ENCODE measurements around the gene A1CF. TPM values are rescaled to one million over a fixed set of nuclear protein-coding genes. Genes with fewer than 3 reads are reported as not detected.

A1CF gene
- total RNA-seq, 1 donor from 2014 or later, result not detected

- no peak for DNase-seq
- intact Hi-C loops (cut with micrococcal nuclease), result no loop called here
- ATAC-seq, result no peak
Measured at GRCh38 chr10:50876429-50876828, 9.0 kb downstream of the A1CF start.

GRCh38 chr10:50874723-50875122, 10.7 kb downstream of the A1CF start:
- DNase-seq, result no peak
- intact Hi-C loops (cut with micrococcal nuclease), result no loop called here
- ATAC-seq, result no peak

- intact Hi-C loops (cut with micrococcal nuclease), result no loop called here
- DNase-seq (no peak), ATAC-seq (no peak)
Measured at GRCh38 chr10:50866317-50866716, 19.1 kb downstream of the A1CF start.

GRCh38 chr10:50862719-50863118, 22.7 kb downstream of the A1CF start:
- ATAC-seq (no peak), DNase-seq (no peak)
- intact Hi-C loops (cut with micrococcal nuclease), result no loop called here

- DNase-seq (no peak), ATAC-seq (no peak)
- intact Hi-C loops (cut with micrococcal nuclease), result no loop called here
Measured at GRCh38 chr10:50861370-50861769, 24.1 kb downstream of the A1CF start.

DNA sequence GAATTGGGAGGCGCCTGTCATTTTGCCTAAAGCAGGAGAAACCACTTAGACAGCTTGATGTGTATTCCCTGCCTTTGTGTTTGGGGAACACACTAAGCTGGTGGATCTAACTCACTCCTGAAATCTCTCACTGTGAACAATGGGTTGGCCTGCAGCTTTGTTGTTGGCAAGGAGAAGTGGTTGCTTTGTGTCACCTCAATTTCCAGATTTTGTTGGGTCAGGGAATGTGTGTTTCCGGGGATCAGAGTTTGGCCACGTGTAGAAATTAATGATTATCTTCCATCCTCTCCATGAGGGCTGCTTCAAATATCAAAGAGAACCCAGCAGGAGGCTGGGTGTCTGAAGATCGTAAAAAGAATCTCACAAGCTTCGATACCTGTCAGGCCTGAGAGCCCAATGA, 27.8 kb downstream of the A1CF start:
- ATAC-seq (no peak), DNase-seq (no peak)
- intact Hi-C loops (cut with micrococcal nuclease), result no loop called here

DNA sequence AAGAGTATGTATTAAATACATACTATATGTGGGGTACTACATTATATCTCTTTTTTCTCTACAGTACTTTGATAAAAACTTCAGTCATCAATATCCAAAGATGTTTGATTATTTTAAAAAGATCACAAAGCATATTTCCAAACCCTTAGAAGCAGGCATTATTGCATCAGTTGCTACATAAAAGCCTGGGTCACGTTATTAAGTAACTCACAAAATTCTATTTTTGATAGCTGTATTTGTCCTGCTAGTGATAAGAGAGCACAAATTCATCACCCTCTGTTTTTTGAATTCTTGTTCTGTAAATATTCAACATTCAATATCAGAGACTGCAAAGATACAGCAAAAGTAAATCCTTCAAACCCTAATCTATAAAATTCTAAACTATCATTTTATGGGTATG, 30.0 kb downstream of the A1CF start:
- intact Hi-C loops (cut with micrococcal nuclease), result no loop called here
- ATAC-seq (no peak), DNase-seq (no peak)

GRCh38 chr10:50855015-50855414, 30.4 kb downstream of the A1CF start:
- ATAC-seq (no peak), DNase-seq (no peak)
- intact Hi-C loops (cut with micrococcal nuclease), result no loop called here

DNA sequence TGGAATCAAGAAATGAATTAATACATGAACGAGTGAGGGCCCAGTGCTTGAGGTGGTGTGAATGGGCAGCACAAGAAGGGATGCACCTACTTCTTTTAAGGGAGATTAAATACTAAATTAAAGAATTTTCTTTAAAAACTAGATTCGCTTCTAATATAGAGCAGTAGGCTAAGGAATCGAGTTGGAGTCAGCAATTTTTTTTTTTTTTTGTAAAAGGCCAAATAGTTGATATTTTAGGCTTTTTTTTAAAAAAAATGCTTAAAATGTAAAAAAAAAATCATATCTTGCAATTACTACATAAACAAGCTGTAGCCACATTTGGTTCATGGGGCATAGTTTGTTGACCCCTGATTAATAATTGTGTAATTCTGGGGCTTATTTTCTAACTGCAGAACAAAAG, 31.9 kb downstream of the A1CF start:
- ATAC-seq (no peak), DNase-seq (no peak)
- intact Hi-C loops (cut with micrococcal nuclease), result no loop called here

- no peak for ATAC-seq
- intact Hi-C loops (cut with micrococcal nuclease), result no loop called here
- DNase-seq, result no peak
Measured at GRCh38 chr10:50851884-50852671, 33.3 kb downstream of the A1CF start.

DNA sequence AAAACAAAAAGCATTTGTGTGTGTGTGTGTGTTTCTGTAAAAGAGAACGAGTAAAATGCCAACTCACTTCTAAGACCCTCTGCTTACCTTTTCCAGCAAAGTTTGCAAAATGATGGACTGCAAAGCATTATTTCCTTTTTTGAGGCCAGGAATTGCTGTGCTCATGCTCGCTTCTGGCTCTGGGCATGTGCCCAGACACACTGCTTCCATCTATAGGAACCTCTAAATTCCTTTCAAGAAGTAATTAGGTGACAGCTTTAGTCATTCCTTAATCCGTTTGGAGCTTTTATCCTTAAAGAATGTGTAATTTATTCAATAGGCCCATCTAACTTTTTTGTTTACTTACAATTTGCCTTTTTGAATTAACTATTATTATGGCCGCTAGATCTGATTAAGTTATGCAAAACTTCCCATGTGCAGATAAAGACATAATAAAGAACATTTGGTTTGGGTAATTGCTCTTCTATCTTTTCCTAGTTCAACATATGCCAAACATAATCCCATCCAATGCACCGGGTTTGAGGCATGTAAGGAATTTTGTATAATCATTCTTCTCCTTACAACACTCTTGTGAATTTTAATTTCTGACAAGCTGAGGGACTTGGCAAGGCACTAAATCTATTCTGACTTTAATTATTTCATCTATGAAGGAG, 34.7 kb downstream of the A1CF start:
- intact Hi-C loops (cut with micrococcal nuclease), result no loop called here
- ATAC-seq, result no peak
- no peak for DNase-seq

DNA sequence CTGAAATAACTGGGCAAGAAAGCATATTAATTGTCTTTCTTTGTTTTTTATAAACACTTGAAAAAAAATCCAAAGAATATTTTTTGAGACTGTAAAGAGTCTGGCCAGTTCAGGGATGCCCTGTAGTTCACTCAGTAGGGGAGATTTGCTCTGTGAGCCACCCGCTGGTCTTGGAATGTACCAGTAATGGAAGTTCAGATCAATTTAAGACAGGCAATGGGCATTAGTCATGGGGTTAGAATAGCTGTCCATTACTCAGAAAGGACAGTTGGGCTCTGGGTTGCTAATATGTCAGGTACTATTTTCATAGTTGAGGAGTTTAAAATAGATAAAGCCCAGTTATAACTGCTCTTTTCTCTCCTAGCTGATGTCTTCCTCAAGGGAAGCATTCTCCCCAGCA, 38.7 kb downstream of the A1CF start:
- DNase-seq (no peak), ATAC-seq (no peak)
- intact Hi-C loops (cut with micrococcal nuclease), result no loop called here

- DNase-seq (no peak), ATAC-seq (no peak)
- intact Hi-C loops (cut with micrococcal nuclease), result no loop called here
Measured at GRCh38 chr10:50837095-50837494, 48.3 kb downstream of the A1CF start.

- no peak for DNase-seq
- intact Hi-C loops (cut with micrococcal nuclease), result no loop called here
- no peak for ATAC-seq
Measured at GRCh38 chr10:50832171-50832751, 53.2 kb downstream of the A1CF start.

DNA sequence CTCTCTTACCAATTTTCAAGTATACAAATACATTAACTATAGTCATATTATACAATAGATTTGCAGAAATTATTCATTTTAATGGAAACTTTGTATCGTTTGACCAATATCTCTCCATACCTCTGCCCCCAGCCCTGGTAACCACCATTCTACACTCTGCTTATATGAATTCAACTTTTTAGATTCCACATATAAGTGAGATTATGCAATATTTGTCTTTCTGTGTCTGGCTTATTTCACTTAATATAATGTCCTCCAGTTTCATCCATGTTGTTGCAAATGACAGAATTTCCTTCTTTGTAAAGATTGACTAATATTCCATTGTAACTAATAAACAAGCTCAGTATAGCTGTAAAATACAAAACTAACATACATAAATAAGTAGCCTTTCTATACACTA, 55.4 kb downstream of the A1CF start:
- ATAC-seq (no peak), DNase-seq (no peak)
- intact Hi-C loops (cut with micrococcal nuclease), result no loop called here

DNA sequence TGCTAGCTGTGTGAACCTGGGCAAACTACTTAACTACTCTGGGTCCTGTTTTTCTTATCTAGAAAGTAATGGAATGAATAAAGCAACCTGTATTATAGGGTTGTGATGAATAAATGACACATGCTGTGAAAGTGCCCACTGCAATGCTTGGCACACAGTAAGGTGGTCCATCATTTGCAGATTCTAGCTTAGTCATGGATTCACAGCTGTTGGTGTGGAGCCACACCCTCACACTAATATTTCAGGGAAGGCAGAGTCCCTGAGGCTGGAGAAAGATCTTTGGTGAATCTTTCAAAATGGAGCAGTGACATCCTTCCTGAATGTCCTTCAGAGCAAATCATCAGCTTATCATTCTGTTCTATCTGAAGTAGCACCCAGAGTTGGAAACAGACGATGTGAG, 60.6 kb downstream of the A1CF start:
- ATAC-seq (no peak), DNase-seq (no peak)
- intact Hi-C loops (cut with micrococcal nuclease), result no loop called here

GRCh38 chr10:50823789-50824188, 61.6 kb downstream of the A1CF start:
- no peak for DNase-seq
- intact Hi-C loops (cut with micrococcal nuclease), result no loop called here
- ATAC-seq, result no peak

DNA sequence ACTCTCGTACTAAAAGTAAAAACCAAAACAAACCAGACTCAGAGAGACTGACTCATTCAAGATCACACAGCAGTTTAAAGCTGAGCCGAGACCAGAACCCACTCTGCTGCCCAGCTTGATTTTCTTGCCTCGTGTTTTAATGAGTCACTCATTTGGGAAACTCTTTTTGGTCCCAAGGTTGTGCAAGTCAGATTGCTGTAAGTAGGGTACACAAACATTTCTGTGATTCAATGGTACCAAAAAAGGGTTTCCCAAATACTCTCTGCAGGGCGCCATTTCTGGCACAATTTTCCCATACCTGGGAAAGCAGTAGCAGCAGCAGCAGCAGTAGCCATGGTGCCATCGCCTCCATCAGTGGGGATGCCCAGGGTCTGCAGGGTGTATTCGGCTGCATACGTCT, 75.8 kb downstream of the A1CF start:
- ATAC-seq (no peak), DNase-seq (no peak)
- intact Hi-C loops (cut with micrococcal nuclease), result no loop called here

GRCh38 chr10:50807851-50808776, 77.3 kb downstream of the A1CF start:
- intact Hi-C loops (cut with micrococcal nuclease), result no loop called here
- ATAC-seq (no peak), DNase-seq (no peak)

Measured in left ventricle myocardium superior (tissue), 1 donor.